CD4-positive, alpha-beta T cell treated with Interleukin-17A for 1 hour (primary cell): ENCODE results near the gene CARF.

ENCODE experiments used
- DNase-seq: peaks from one replicate; pipeline ENCODE4 v3.0.0-alpha.2; 2020

The CARF gene

GRCh38 chr2:203021991-203022390 is 109.9 kb downstream of the CARF start:
- DNase-seq: no peak

GRCh38 chr2:203022751-203023150 is 110.7 kb downstream of the CARF start:
- no peak for DNase-seq

DNA sequence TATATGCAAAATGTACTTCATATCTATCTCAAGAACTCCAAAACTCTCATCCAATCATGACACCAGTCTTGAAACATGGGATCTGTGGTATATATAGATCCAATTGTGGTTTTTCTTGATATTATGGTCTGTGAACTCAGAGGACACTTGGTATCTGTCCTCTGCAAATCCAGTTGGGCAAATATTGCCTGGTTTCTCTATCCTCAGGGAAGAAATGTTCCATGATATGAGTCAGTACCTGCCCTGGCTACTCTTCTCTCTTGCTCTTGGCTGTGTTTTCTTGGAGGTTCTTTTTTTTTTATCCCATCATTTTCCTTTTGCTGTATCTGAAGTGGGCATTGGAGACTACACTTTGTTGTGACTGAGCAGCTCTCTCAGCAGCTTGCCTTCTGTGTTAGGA is 113.5 kb downstream of the CARF start:
- no peak for DNase-seq

GRCh38 chr2:203030545-203030944 is 118.5 kb downstream of the CARF start:
- DNase-seq: no peak

DNA sequence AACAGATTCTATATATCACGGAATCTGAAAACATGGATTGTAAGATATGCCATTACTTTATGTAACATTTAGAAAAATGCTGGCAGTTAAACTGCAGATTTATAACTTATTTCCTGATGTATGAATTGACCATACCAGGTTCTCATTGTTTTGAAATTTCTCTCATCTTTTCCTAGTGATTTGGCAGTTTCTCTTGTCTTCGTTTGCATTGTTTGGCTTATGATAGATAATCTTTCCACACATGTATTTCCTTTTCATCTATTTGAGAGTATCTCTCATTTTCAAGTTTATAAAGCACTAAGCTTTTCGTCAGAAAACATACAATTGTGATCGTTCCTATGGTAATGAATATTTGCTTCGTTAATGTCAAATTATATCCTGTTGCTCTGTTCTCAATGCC is 118.9 kb downstream of the CARF start:
- no peak for DNase-seq

DNA sequence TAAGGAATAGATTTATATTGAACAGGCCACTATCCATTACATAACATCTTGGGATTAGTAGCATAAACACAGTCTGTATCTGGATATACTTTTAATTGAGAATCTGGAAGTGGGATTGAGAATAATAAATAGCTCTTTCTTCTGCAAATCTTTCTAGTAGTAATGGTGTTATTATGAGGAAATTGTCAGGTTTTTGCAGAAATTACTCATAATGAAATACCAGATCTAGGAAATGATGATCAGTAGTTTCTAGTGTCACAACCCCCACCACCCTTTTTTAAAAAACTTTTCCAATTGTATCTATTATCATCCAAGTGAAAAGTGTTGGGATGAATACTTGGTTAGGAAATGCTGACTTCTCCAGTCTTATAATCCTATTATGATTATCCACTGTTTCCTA is 121.3 kb downstream of the CARF start:
- DNase-seq: no peak

GRCh38 chr2:203035879-203036470 is 123.9 kb downstream of the CARF start:
- DNase-seq: no peak
